ENCODE results near the gene TLR10. TPM values are rescaled to one million over a fixed set of nuclear protein-coding genes. Genes with fewer than 3 reads are reported as not detected.

TLR10 gene
- total RNA-seq, 1 experiment from 2014 or later = 0.30 TPM

- peak; percentile 50 for DNase-seq (ENCODE audit: low read depth, low spot score)
- Histone ChIP-seq H3K27me3 (ENCODE audit: insufficient read depth, low read length) (no peaks in the 10 kb centered on the region), H3K36me3 (ENCODE audit: control insufficient read depth in 1 of 2, insufficient read depth in 2 of 2, low read length in 2 of 2) (no peaks in the 10 kb centered on the region), H3K4me1 (ENCODE audit: control insufficient read depth in 1 of 2, insufficient read depth in 2 of 2, low read length in 2 of 2) (peaks cover 22 to 30% of the 10 kb centered on the region in 2 experiments), H3K27ac (ENCODE audit: low read depth, low read length) (no peak overlapping the region), H3K4me3 (replicated peaks in 1 of 2; ENCODE audit: low read depth in 1 of 2, low read length in 2 of 2) (0 out of 4 replicates have a peak overlapping the region, but pooled peaks of 1 of the 2 experiments have one; percentile 5), H3K9me3 (ENCODE audit: control insufficient read depth in 1 of 2, insufficient read depth in 1 of 2, low read depth in 1 of 2, low read length in 2 of 2) (no peaks in the 10 kb centered on the region; a peak in 1 of 4 replicates), H4K20me1 (ENCODE audit: insufficient read depth) (no peaks in the 10 kb centered on the region), H2AFZ (ENCODE audit: low read depth, low read length, poor library complexity, severe bottlenecking) (peak overlapping the region; percentile 84), H3K4me2 (ENCODE audit: low read length) (peak overlapping the region; percentile 45), H3K79me2 (ENCODE audit: insufficient read depth, low read length) (no peaks in the 10 kb centered on the region), H3K9me2 (ENCODE audit: insufficient read depth) (no peaks in the 10 kb centered on the region), H3K9ac (ENCODE audit: low read length) (no peak overlapping the region)
- POLR2A ChIA-PET = no interaction called here
- BruUV-seq (replicated peaks) = no TSS peak
- intact Hi-C loops (cut with micrococcal nuclease) = loop anchor here (1.0 kb wide), 3 partner anchors 552 to 928 kb away; no protein-coding TSS in a partner anchor
- CTCF ChIA-PET = interaction anchor here (0.6 to 6.5 kb wide), 4 partner anchors 8 to 551 kb away, joined by 3 to 93 read pairs (median 4); no protein-coding TSS in a partner anchor
- peak; percentile 82 to 99 (median 96) for TF ChIP-seq CTCF (IDR thresholded peaks at IDR 0.05 in 2 of 3, conservative IDR thresholded peaks at IDR 0.05 in 1 of 3; ENCODE audit: borderline replicate concordance in 1 of 3, insufficient read depth in 1 of 3, low read depth in 2 of 3, low read length in 2 of 3)
- TF ChIP-seq YY1 (IDR thresholded peaks at IDR 0.05; ENCODE audit: extremely low read depth, insufficient replicate concordance, low read depth, low read length) = peak; percentile 16
- no peak for TF ChIP-seq EGR1 (IDR thresholded peaks at IDR 0.05; ENCODE audit: low read depth)
- TF ChIP-seq ZFX (IDR thresholded peaks at IDR 0.05) = 0 out of 2 replicates have a peak, but pooled peaks have one; percentile 32
- TF ChIP-seq CBX3 (IDR thresholded peaks at IDR 0.05; ENCODE audit: low read depth) = no peak
- TF ChIP-seq RAD21 (IDR thresholded peaks at IDR 0.05; ENCODE audit: low read depth) = peak; percentile 96
- RAD21 ChIA-PET (ENCODE audit: low non-redundant PET in 1 of 2, low total read pairs in 2 of 2, uncharacterized antibody in 2 of 2, unreplicated experiment in 2 of 2) = interaction anchor here (0.6 to 1.0 kb wide), 3 partner anchors 411 to 551 kb away, joined by 3 to 4 read pairs (median 4); no protein-coding TSS in a partner anchor
- peak; percentile 64 for ATAC-seq
These were observed 51.8 kb downstream of the TLR10 start for GRCh38 chr4:38730830-38731646.
